H9 (cell line): Measurements from ENCODE around the gene DPYD. TPM values are rescaled to one million over a fixed set of nuclear protein-coding genes. Genes with fewer than 3 reads are reported as not detected.

Source experiments
- DNase-seq: peaks from one replicate; pipeline ENCODE4 v3.0.0-alpha.2; 2017
- H2AFZ ChIP-seq: one replicate; pipeline ENCODE4 v1.6.1; 2013; ENCODE audit warnings: mild to moderate bottlenecking, low read length, control low read depth, moderate library complexity
- H2AK5ac ChIP-seq: 2 replicates; pipeline ENCODE4 v1.6.1; 2013; ENCODE audit warnings: low read length, control low read depth, mixed read lengths; ENCODE audit not compliant: insufficient read length
- H2BK120ac ChIP-seq: one replicate; pipeline ENCODE4 v1.6.1; 2013; ENCODE audit warnings: low read depth, mild to moderate bottlenecking, low read length, control low read depth, inconsistent platforms; ENCODE audit not compliant: poor library complexity, severe bottlenecking
- H2BK12ac ChIP-seq: 2 replicates; pipeline ENCODE4 v1.6.1; 2013; ENCODE audit warnings: low read length, control low read depth, mixed read lengths, low read depth; ENCODE audit not compliant: insufficient read length
- H2BK15ac ChIP-seq: 2 replicates; pipeline ENCODE4 v1.6.1; 2013; ENCODE audit warnings: low read depth, low read length, control low read depth
- H2BK20ac ChIP-seq: one replicate; pipeline ENCODE4 v1.6.1; 2013; ENCODE audit warnings: low read depth, mild to moderate bottlenecking, low read length, control low read depth, inconsistent platforms; ENCODE audit not compliant: poor library complexity, severe bottlenecking
- H2BK5ac ChIP-seq: 2 replicates; pipeline ENCODE4 v1.6.1; 2013; ENCODE audit warnings: low read length, control low read depth, mixed read lengths; ENCODE audit not compliant: insufficient read length
- H3K14ac ChIP-seq: 2 replicates; pipeline ENCODE4 v1.6.1; 2013; ENCODE audit warnings: low read length, control low read depth; ENCODE audit not compliant: insufficient read depth
- H3K18ac ChIP-seq: 2 replicates; pipeline ENCODE4 v1.6.1; 2013; ENCODE audit warnings: low read depth, mild to moderate bottlenecking, mixed read lengths, low read length, control low read depth; ENCODE audit not compliant: insufficient read length
- H3K23ac ChIP-seq: 2 replicates; pipeline ENCODE4 v1.6.1; 2013; ENCODE audit warnings: low read length, control low read depth, mixed read lengths, low read depth; ENCODE audit not compliant: insufficient read length
- H3K23me2 ChIP-seq: 2 replicates; pipeline ENCODE4 v1.6.1; 2013; ENCODE audit warnings: low read depth, mild to moderate bottlenecking, mixed read lengths, low read length, control low read depth; ENCODE audit not compliant: insufficient read length, poor library complexity, severe bottlenecking
- H3K27ac ChIP-seq: 2 replicates; pipeline ENCODE4 v1.5.1; 2013; ENCODE audit warnings: low read length, control low read depth, mixed read lengths, low read depth; ENCODE audit not compliant: insufficient read length
- H3K27me3 ChIP-seq: 2 replicates; pipeline ENCODE4 v1.6.1; 2013; ENCODE audit warnings: low read length, control low read depth, inconsistent platforms; ENCODE audit not compliant: insufficient read depth
- H3K4ac ChIP-seq: 2 replicates; pipeline ENCODE4 v1.6.1; 2013; ENCODE audit warnings: low read depth, mild to moderate bottlenecking, control low read depth, inconsistent platforms, low read length, moderate library complexity
- H3K4me1 ChIP-seq: 2 replicates; pipeline ENCODE4 v1.6.1; 2013; ENCODE audit warnings: low read length, control low read depth, inconsistent platforms; ENCODE audit not compliant: insufficient read depth
- H3K4me2 ChIP-seq: 2 replicates; pipeline ENCODE4 v1.6.1; 2013; ENCODE audit warnings: low read length, control low read depth, mixed read lengths; ENCODE audit not compliant: insufficient read length, insufficient read depth
- H3K56ac ChIP-seq: 2 replicates; pipeline ENCODE4 v1.6.1; 2013; ENCODE audit warnings: low read depth, mild to moderate bottlenecking, mixed read lengths, low read length, control low read depth; ENCODE audit not compliant: insufficient read length
- H3K79me1 ChIP-seq: 2 replicates; pipeline ENCODE4 v1.6.1; 2013; ENCODE audit warnings: low read depth, mild to moderate bottlenecking, moderate library complexity, low read length, control low read depth, inconsistent platforms; ENCODE audit not compliant: insufficient read depth, poor library complexity, severe bottlenecking
- H3K79me2 ChIP-seq: 2 replicates; pipeline ENCODE4 v1.6.1; 2013; ENCODE audit warnings: low read length, control low read depth, inconsistent platforms; ENCODE audit not compliant: insufficient read depth
- H3K9ac ChIP-seq: 2 replicates; pipeline ENCODE4 v1.6.1; 2013; ENCODE audit warnings: low read length, control low read depth, mixed read lengths; ENCODE audit not compliant: insufficient read length; ENCODE audit errors: extremely low read depth
- H3K9me3 ChIP-seq: one replicate; pipeline ENCODE4 v1.6.1; 2013; ENCODE audit warnings: low read depth, low read length, inconsistent platforms; ENCODE audit not compliant: control insufficient read depth
- H3T11ph ChIP-seq: one replicate; pipeline ENCODE4 v1.6.1; 2013; ENCODE audit warnings: mild to moderate bottlenecking, low read length, control low read depth, inconsistent platforms
- H4K20me1 ChIP-seq: one replicate; pipeline ENCODE4 v1.6.1; 2013; ENCODE audit not compliant: control insufficient read depth, insufficient read length, insufficient read depth
- H4K5ac ChIP-seq: 2 replicates; pipeline ENCODE4 v1.6.1; 2013; ENCODE audit warnings: low read depth, mild to moderate bottlenecking, mixed read lengths, low read length, control low read depth; ENCODE audit not compliant: insufficient read length
- H4K8ac ChIP-seq: replicated peaks from 2 replicates; pipeline ENCODE4 v1.6.1; 2013; ENCODE audit warnings: low read length, control low read depth, mixed read lengths, low read depth; ENCODE audit not compliant: insufficient read length
- H4K91ac ChIP-seq: 2 replicates; pipeline ENCODE4 v1.6.1; 2013; ENCODE audit warnings: low read depth, mild to moderate bottlenecking, moderate library complexity, mixed read lengths, low read length, control low read depth; ENCODE audit not compliant: insufficient read length
- H3K27ac Mint-ChIP-seq, 3 experiments: 2 replicates in 2 of 3; 3 replicates in 1 of 3; pipeline ENCODE4 v1.8.0; 2020 to 2021; ENCODE audit warnings: mixed read lengths in 3 of 3, mild to moderate bottlenecking in 1 of 3, moderate library complexity in 1 of 3
- H3K27me3 Mint-ChIP-seq: 2 replicates; pipeline ENCODE4 v1.8.0; 2021; ENCODE audit warnings: low read depth, mild to moderate bottlenecking, moderate library complexity, mixed read lengths
- H3K36me3 Mint-ChIP-seq, 3 experiments: 2 replicates in 2 of 3; 3 replicates in 1 of 3; pipeline ENCODE4 v1.8.0; 2020 to 2021; ENCODE audit warnings: low read depth in 3 of 3, mixed read lengths in 3 of 3; ENCODE audit not compliant: insufficient read depth in 1 of 3
- H3K4me1 Mint-ChIP-seq, 2 experiments: 2 replicates each; pipeline ENCODE4 v1.8.0; 2020; ENCODE audit warnings: mixed read lengths in 2 of 2
- H3K4me3 Mint-ChIP-seq, 2 experiments: 2 replicates in 1 of 2; 3 replicates in 1 of 2; pipeline ENCODE4 v1.8.0; 2020 to 2021; ENCODE audit warnings: mild to moderate bottlenecking in 2 of 2, mixed read lengths in 2 of 2, moderate library complexity in 1 of 2
- H3K9me3 Mint-ChIP-seq, 2 experiments: 2 replicates in 1 of 2; 3 replicates in 1 of 2; pipeline ENCODE4 v1.8.0; 2020; ENCODE audit warnings: mild to moderate bottlenecking in 2 of 2, mixed read lengths in 2 of 2, moderate library complexity in 1 of 2
- CTCF ChIP-seq: fragments of 200-600 bp; sonication (generic); conservative IDR thresholded peaks from 3 replicates; pipeline ENCODE4 v1.8.0; 2021; ENCODE audit warnings: antibody characterized with exemption, mild to moderate bottlenecking
- total RNA-seq: library from RNA; stranded (reverse); gene quantifications from 2 replicates; pipeline ENCODE4 v1.2.1, GENCODE V29; 2021

The DPYD gene
- total RNA-seq, 1 experiment from 2014 or later: 0.37 TPM

GRCh38 chr1:97812076-97812475 is 108.8 kb downstream of the DPYD start:
- H4K20me1 ChIP-seq: no peaks in the 10 kb centered on the region
- H3K18ac ChIP-seq: no peak overlapping the region

More at GRCh38 chr1:97812076-97812475, 108.8 kb downstream of the DPYD start:
- H2BK5ac ChIP-seq: no peak overlapping the region
- H3K23ac ChIP-seq: no peak overlapping the region
- no peak for TF ChIP-seq CTCF
- no peaks in the 10 kb centered on the region for H3K36me3 Mint-ChIP-seq
- no peak overlapping the region for H3T11ph ChIP-seq
- H3K27ac ChIP-seq: no peak overlapping the region
- no peak overlapping the region for H2BK12ac ChIP-seq
- no peak overlapping the region for H4K91ac ChIP-seq
- no peak overlapping the region for H3K27ac Mint-ChIP-seq
- no peaks in the 10 kb centered on the region for H3K79me1 ChIP-seq
- peaks cover 0 to 7% of the 10 kb centered on the region in 2 experiments; a peak in 1 of 4 replicates for H3K4me1 Mint-ChIP-seq
- no peak overlapping the region for H3K4me3 Mint-ChIP-seq
- H3K14ac ChIP-seq: no peak overlapping the region
- no peak overlapping the region for H3K56ac ChIP-seq
- no peaks in the 10 kb centered on the region for H3K79me2 ChIP-seq
- no peak overlapping the region for H4K5ac ChIP-seq
- H3K9me3 ChIP-seq: no peaks in the 10 kb centered on the region
- peaks cover 3% of the 10 kb centered on the region; the same call in 1 of the 2 replicates for H3K27me3 Mint-ChIP-seq
- H3K9me3 Mint-ChIP-seq: peaks cover 0 to 5% of the 10 kb centered on the region in 2 experiments; a peak in 4 of 5 replicates
- no peak overlapping the region for H3K4me2 ChIP-seq
- no peak overlapping the region for H2AK5ac ChIP-seq
- DNase-seq: no peak
- no peaks in the 10 kb centered on the region; the same call in 1 of the 2 replicates for H3K4me1 ChIP-seq
- no peaks in the 10 kb centered on the region for H3K27me3 ChIP-seq
- no peak overlapping the region for H3K4ac ChIP-seq
- H2BK120ac ChIP-seq: no peak overlapping the region
- no peak overlapping the region for H4K8ac ChIP-seq
- H2BK20ac ChIP-seq: no peak overlapping the region
- no peak overlapping the region for H3K9ac ChIP-seq
- H2BK15ac ChIP-seq: no peak overlapping the region
- H3K23me2 ChIP-seq: no peaks in the 10 kb centered on the region
- H2AFZ ChIP-seq: no peak overlapping the region
